Gastroesophageal sphincter (tissue), 3 donors: ENCODE results near the gene ZBTB21.

Experiments used
- CTCF ChIP-seq, 4 experiments: fragments of 200-600 bp in 2 of 4; fragments of 450-650 bp in 2 of 4; sonication (generic) in 1 of 4; IDR thresholded peaks; one replicate each; pipeline ENCODE4 v1.5.1; 2017 to 2019; ENCODE audit warnings: antibody characterized with exemption in 4 of 4, mild to moderate bottlenecking in 2 of 4, moderate library complexity in 2 of 4
- EP300 ChIP-seq: sonication (generic); formaldehyde crosslinking; IDR thresholded peaks from one replicate; pipeline ENCODE4 v1.6.1; 2017; ENCODE audit warnings: antibody characterized with exemption, mild to moderate bottlenecking
- POLR2A ChIP-seq, 2 donors: fragments of 450-650 bp; IDR thresholded peaks; one replicate each; pipeline ENCODE4 v1.6.1; 2017; ENCODE audit warnings: antibody characterized with exemption in 2 of 2, mild to moderate bottlenecking in 2 of 2, moderate library complexity in 1 of 2
- POLR2AphosphoS5 ChIP-seq: sonication (generic); formaldehyde crosslinking; IDR thresholded peaks from one replicate; pipeline ENCODE4 v1.6.1; 2017; ENCODE audit warnings: antibody characterized with exemption

- TF ChIP-seq CTCF (IDR thresholded peaks at IDR 0.05): no peak
- TF ChIP-seq EP300: no peak
- no peak for TF ChIP-seq POLR2A (IDR thresholded peaks at IDR 0.05)
- no peak for TF ChIP-seq POLR2AphosphoS5
Measured at GRCh38 chr21:42007356-42007940, 2.7 kb downstream of the ZBTB21 start.
